ENCODE measurements around the gene AXIN2.
"Not testable (repeated sequence)": the region's sequence is repeated elsewhere in the genome, so short reads cannot be mapped to it uniquely, and the experiment has no call there.

AXIN2 gene

GRCh38 chr17:65523853-65524664 lies 37.4 kb downstream of the AXIN2 start:
- H3K4me3 ChIP-seq (ENCODE audit: low read depth, low read length) = no peak overlapping the region

- no peak overlapping the region for H3K4me3 ChIP-seq (ENCODE audit: low read depth, low read length)
These were observed 38.0 kb downstream of the AXIN2 start for GRCh38 chr17:65523411-65523810.

- H3K4me3 ChIP-seq (ENCODE audit: low read depth, low read length) = no peak overlapping the region
These were observed 38.6 kb downstream of the AXIN2 start for GRCh38 chr17:65522751-65523404.

- H3K4me3 ChIP-seq (ENCODE audit: low read depth, low read length) = no peak overlapping the region
These were observed 42.0 kb downstream of the AXIN2 start for GRCh38 chr17:65519462-65519861.

GRCh38 chr17:65518256-65518655 lies 43.2 kb downstream of the AXIN2 start:
- H3K4me3 ChIP-seq (ENCODE audit: low read depth, low read length) = no peak overlapping the region

GRCh38 chr17:65515959-65516948 lies 45.2 kb downstream of the AXIN2 start:
- H3K4me3 ChIP-seq (ENCODE audit: low read depth, low read length) = no peak overlapping the region

- no peak overlapping the region for H3K4me3 ChIP-seq (ENCODE audit: low read depth, low read length)
These were observed 45.9 kb downstream of the AXIN2 start for GRCh38 chr17:65515512-65515911.

- H3K4me3 ChIP-seq (ENCODE audit: low read depth, low read length) = no peak overlapping the region
These were observed 46.9 kb downstream of the AXIN2 start for GRCh38 chr17:65514541-65514940.

- no peak overlapping the region for H3K4me3 ChIP-seq (ENCODE audit: low read depth, low read length)
These were observed 47.4 kb downstream of the AXIN2 start for GRCh38 chr17:65514082-65514481.

- H3K4me3 ChIP-seq (ENCODE audit: low read depth, low read length) = no peak overlapping the region
These were observed 50.1 kb downstream of the AXIN2 start for GRCh38 chr17:65511316-65511715.

- H3K4me3 ChIP-seq (ENCODE audit: low read depth, low read length) = no peak overlapping the region
These were observed 52.4 kb downstream of the AXIN2 start for GRCh38 chr17:65509032-65509431.

GRCh38 chr17:65504673-65505072 lies 56.8 kb downstream of the AXIN2 start:
- not testable (repeated sequence) for H3K4me3 ChIP-seq (ENCODE audit: low read depth, low read length)

- H3K4me3 ChIP-seq (ENCODE audit: low read depth, low read length) = no peak overlapping the region
These were observed 57.3 kb downstream of the AXIN2 start for GRCh38 chr17:65504141-65504540.

GRCh38 chr17:65503557-65503956 lies 57.9 kb downstream of the AXIN2 start:
- no peak overlapping the region for H3K4me3 ChIP-seq (ENCODE audit: low read depth, low read length)

- no peak overlapping the region for H3K4me3 ChIP-seq (ENCODE audit: low read depth, low read length)
These were observed 62.6 kb downstream of the AXIN2 start for GRCh38 chr17:65498816-65499215.

- no peak overlapping the region for H3K4me3 ChIP-seq (ENCODE audit: low read depth, low read length)
These were observed 64.6 kb downstream of the AXIN2 start for GRCh38 chr17:65496801-65497200.

- no peak overlapping the region for H3K4me3 ChIP-seq (ENCODE audit: low read depth, low read length)
These were observed 66.1 kb downstream of the AXIN2 start for GRCh38 chr17:65495122-65496055.

GRCh38 chr17:65489413-65490155 lies 71.9 kb downstream of the AXIN2 start:
- no peak overlapping the region for H3K4me3 ChIP-seq (ENCODE audit: low read depth, low read length)

GRCh38 chr17:65488665-65489064 lies 72.8 kb downstream of the AXIN2 start:
- no peak overlapping the region for H3K4me3 ChIP-seq (ENCODE audit: low read depth, low read length)

Data from iPS-11a (cell line).